HepG2 (cell line): ENCODE results near the gene PPP2R2B.

ENCODE experiments used
- GABPA ChIP-seq, 2 experiments: IDR thresholded peaks; 2 replicates each; pipeline ENCODE4 v1.6.1; 2011 to 2016; ENCODE audit warnings: low read depth in 2 of 2, low read length in 1 of 2, missing biosample characterization in 1 of 2, missing genetic modification characterization in 1 of 2
- MYC ChIP-seq: sonication (generic); formaldehyde crosslinking; IDR thresholded peaks from 2 replicates; pipeline ENCODE4 v1.9.0; 2021; ENCODE audit warnings: missing genetic modification reagents, borderline replicate concordance
- PRPF4 ChIP-seq: fragments of 200-400 bp; formaldehyde crosslinking; IDR thresholded peaks from 2 replicates; pipeline ENCODE4 v1.6.1; 2016; ENCODE audit warnings: low read length, low read depth; ENCODE audit not compliant: poor library complexity, severe bottlenecking
- SUZ12 ChIP-seq: fragments of 150-350 bp; IDR thresholded peaks from 2 replicates; pipeline ENCODE4 v1.6.1; 2014; ENCODE audit warnings: low read depth, low read length
- ZNF589 ChIP-seq: sonication (generic); formaldehyde crosslinking; conservative IDR thresholded peaks from 2 replicates; pipeline ENCODE4 v1.8.0; 2022; ENCODE audit warnings: mild to moderate bottlenecking, moderate library complexity, missing genetic modification reagents
- TF ChIP-seq, protein P1 (sequence below): IDR thresholded peaks from 2 replicates; pipeline ENCODE4 v1.6.1; 2016; ENCODE audit warnings: low read depth

DNA sequence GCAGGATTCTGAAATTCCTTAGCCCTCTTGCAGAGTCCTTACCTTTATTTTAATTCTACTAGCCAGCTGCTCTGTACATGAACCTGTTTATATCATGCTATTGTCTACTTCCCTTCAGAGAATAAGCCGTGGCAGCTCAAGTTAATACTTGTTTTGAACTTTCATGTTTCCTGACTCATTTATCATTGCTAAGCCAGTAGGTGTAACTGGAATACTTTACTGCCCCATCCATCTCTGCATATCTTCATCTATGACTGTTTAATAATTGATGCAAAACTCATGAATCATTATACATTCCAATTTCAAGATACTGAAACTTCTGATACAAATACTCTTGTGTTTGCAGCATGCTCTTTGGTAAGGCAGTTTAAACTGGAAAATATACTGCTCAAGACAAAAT lies 174.7 kb downstream of the PPP2R2B start:
- TF ChIP-seq MYC = no peak
- no peak for TF ChIP-seq PRPF4
- TF ChIP-seq SUZ12 = no peak
- TF ChIP-seq, protein P1, sequence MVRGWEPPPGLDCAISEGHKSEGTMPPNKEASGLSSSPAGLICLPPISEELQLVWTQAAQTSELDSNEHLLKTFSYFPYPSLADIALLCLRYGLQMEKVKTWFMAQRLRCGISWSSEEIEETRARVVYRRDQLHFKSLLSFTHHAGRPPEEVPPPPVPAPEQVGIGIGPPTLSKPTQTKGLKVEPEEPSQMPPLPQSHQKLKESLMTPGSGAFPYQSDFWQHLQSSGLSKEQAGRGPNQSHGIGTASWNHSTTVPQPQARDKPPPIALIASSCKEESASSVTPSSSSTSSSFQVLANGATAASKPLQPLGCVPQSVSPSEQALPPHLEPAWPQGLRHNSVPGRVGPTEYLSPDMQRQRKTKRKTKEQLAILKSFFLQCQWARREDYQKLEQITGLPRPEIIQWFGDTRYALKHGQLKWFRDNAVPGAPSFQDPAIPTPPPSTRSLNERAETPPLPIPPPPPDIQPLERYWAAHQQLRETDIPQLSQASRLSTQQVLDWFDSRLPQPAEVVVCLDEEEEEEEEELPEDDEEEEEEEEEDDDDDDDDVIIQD (CRISPR knock-in tag) = no peak
- no peak for TF ChIP-seq ZNF589 (CRISPR knock-in tag)
- no peak for TF ChIP-seq GABPA (IDR thresholded peaks at IDR 0.05; ENCODE audit: low read depth, low read length)
- TF ChIP-seq GABPA (CRISPR knock-in tag; IDR thresholded peaks at IDR 0.05; ENCODE audit: low read depth) = no peak
